ENCODE results near the gene FBH1.
"Not testable (repeated sequence)": the region's sequence is repeated elsewhere in the genome, so short reads cannot be mapped to it uniquely, and the experiment has no call there.

FBH1 gene

GRCh38 chr10:5905854-5906507 is 15.9 kb downstream of the FBH1 start:
- DNase-seq = no peak

- no peak for DNase-seq
Observed at GRCh38 chr10:5906651-5907050, 16.6 kb downstream of the FBH1 start.

DNA sequence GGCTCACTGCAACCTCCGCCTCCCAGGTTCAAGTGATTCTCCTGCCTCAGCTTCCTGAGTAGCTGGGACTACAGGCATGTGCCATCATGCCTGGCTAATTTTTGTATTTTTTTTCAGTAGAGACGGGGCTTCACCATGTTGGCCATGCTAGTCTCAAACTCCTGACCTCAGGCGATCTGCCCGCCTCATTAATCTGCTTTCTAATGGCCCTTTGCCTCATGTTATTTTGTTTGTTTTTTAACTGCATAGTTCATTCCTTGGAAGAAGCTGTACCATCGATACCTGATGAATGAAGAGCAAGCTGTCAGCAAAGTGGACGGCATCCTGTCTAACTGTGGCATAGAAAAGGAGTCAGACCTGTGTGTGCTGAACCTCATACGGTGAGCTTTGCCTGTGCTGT is 18.6 kb downstream of the FBH1 start:
- not testable (repeated sequence) for DNase-seq

DNA sequence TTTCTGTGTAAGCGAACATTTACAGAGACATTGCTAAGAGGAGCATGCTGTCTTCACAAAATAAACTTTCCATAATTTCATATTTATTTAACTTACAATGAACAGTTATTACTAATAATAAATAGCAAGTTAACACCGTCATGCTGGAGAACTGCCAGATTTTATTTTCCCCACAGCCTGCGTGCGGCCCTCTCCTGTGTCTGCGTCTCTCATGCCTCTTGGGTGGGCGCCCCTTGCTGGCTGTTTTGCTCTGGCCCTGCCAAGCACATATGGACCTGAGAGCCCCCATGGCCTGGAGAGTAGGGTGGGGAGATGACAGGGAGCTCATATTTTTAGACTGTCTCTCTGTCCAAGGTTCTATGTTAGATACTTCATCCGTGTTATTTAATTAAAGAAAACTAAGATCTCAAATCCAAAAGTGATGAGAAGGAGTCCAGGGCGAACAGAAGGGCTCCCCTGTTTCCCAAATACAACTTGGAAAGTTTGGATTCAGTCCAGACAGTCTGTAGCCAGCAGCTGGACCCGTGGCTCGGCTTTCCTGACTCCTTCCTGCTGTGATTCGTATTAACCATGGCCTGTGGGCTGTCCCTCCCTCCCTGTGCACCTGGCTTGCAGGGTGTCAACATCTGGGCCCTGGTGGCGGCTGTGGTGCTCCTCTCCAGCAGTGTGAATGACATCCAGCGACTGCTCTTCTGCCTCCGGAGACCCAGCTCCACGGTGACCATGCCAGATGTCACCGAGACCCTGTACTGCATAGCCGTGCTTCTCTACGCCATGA is 20.5 kb downstream of the FBH1 start:
- DNase-seq = no peak

DNA sequence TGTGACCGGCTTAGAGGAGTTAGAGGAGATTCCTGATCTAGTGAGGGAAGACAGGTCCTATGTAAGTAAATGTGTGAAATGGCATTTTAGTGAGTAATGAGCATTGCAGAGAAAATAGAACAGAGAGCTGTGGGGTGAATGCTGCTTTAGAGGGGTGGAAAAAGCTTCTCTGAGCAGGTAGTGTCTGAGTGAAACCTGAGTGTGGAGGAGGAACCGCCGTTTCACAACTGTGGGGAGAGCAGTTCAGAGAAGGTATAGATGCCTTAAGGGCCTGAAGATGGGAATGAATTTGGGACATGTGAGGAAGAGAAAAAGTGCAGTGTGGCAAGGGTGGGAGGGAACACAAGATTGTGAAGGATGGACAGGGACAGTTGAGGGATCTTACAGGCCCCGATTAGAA is 21.6 kb downstream of the FBH1 start:
- DNase-seq = no peak

GRCh38 chr10:5913736-5914135 is 23.7 kb downstream of the FBH1 start:
- no peak for DNase-seq

GRCh38 chr10:5915451-5915850 is 25.4 kb downstream of the FBH1 start:
- no peak for DNase-seq

- DNase-seq = no peak
Observed at GRCh38 chr10:5917305-5917704, 27.3 kb downstream of the FBH1 start.

- DNase-seq = no peak
Observed at GRCh38 chr10:5918763-5919162, 28.7 kb downstream of the FBH1 start.

DNA sequence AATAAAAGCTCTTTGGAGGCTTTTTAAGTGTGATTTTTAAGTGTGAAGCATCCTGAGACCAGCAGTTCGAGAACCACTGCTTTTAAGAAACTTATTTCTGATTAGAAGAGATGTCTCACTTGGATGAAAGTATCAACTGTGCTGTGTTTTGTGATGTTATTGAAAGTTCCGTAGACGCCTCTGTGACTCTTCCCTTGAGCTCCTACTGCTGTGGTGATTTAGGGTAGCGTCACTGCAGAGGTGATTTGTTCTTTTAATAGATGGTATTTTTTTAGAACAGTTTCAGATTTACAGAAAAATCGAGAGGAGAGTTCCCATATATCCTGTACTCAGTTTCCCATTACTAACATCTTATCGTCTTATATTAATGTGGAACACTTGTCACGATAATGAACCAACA is 29.5 kb downstream of the FBH1 start:
- no peak for DNase-seq

GRCh38 chr10:5921746-5922145 is 31.7 kb downstream of the FBH1 start:
- DNase-seq = no peak

DNA sequence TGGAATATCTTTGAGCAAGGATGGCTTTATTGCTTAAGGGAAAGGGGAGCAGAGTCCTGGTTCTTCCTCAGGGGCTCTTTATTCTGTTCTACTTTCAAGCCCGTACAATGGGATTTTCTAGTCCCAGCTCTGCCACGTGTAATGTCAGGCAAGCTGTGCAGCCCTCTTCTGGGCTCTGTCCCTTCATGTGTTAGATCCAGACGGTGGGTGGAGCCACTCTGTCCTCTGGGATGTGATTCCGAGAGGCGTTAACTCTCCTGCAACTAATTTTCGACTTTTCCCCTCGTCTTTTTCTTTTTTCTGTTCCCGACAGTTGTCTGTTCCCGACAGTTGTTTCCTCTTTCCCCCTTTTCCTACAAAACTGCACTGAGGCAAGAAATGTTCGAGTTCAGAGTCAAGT is 34.8 kb downstream of the FBH1 start:
- DNase-seq = no peak

DNA sequence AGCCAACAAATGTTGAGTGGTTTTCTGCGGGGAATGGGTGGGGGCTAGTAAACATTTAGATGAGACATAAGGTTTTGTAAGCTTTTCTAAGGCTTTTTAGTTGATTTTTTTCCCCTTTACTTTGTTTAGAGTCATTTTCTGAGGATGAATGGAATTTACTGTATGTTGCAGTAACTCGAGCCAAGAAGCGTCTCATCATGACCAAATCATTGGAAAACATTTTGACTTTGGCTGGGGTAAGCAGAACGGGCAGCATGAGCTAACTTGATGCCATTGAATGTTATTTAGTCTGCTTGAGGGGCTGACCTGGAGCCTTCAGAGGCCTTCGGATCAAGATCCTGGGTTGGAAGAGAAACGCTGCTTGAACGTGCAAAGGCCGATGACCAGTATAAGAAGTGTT is 37.3 kb downstream of the FBH1 start:
- DNase-seq = no peak

DNA sequence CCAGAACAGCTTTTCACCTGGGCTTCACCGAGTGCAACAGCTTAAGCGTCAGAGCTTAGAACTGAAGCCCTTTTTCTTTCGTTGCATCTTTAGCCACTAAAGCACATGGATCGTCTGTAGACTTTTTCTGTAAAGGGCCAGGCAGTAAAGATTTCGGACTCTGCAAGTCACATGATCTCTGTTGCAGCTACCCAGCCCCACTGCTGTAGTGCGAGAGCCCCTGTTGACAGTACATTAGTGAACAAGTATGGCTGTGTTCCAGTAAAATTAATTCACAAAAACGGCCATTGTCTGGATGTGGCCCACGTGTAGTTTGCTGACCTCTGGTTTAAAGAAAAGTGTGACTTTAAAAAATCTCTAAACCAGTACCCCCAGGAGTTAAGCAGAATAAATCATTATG is 39.4 kb downstream of the FBH1 start:
- DNase-seq = no peak

DNA sequence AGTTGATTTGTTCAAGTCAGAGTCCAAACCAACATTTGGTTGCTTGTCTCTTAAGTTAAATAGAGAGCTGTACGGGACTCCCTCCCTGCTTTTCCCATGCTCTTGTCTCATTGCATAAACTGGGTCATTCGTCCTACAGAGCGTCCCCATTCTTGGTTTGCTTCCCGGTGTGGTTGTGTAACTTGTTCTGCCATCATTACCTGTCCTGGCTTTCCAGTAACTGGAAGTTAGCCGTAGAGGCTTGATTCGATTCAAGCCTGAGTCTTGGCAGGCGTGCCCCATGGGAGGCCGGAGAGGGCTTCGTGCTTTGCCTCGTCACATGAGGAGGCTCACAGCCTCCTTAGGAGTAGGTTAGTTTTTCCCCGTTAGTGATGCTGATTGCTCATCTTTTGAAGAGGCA is 40.2 kb downstream of the FBH1 start:
- no peak for DNase-seq

DNA sequence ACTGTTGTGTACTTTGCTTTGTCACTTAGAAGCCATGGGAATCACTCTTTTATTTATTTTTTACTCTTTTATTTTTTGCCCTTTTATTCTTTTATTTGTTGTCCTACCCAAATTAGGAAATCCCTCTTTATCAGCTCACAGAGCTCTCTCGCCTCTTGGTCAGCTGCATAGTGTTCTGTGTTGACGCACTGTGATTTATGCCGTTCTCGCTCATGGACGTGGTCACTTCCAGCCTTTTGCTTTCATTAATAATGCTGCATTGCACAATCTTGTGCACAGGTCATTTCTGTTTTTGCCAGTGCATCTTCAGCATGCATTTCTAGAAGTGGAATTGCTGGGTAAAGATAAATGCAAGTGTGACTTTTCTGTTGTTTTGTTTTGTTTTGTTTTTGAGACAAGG is 42.3 kb downstream of the FBH1 start:
- no peak for DNase-seq

DNA sequence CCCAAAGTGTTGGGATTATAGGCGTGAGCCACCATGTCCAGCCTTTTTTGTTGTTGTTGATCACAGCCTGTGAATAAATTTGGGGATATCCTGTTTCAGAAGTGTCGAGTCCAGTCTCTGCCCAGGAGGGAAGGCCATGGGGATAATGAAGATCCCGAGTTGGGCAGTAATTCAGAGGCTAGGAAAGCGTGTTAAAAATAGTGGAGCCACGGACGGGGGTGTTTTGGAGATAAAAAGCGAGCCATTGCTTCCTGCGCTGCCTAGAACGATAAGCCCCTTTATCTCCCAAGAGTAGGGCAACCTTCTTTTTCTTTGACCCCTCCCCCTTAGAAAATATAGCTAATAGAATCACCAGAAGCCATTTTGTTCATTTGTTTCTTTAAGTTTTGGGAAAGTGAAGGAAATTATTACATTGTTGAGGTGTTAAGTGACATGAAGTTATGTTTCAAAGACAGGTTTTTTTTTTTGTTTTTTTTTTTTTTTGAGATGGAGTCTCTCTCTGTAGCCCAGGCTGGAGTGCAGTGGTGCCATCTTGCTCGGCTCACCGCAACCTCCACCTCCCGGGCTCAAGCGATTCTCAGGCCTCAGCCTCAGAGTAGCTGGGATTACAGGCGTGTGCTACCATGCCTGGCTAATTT is 44.0 kb downstream of the FBH1 start:
- no peak for DNase-seq

DNA sequence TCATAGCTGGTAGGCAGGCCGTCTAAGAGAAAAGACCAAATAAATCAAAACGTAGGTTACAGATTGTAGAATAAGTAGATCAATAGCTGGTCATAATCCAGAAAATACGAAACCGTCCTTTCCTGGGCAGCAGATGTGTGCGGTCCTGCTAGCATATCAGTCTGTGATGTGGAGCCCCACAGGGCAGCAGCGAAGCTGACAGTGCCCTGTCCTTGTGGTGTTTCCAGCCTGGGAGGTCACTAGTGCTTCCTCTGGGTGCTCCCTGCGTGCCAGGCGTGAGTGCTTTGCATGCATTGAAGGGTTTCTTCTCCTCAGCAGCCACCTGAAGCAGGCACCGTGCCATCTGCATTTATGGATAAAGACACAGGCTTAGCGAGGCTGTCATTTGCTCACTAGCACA is 45.6 kb downstream of the FBH1 start:
- DNase-seq = no peak

DNA sequence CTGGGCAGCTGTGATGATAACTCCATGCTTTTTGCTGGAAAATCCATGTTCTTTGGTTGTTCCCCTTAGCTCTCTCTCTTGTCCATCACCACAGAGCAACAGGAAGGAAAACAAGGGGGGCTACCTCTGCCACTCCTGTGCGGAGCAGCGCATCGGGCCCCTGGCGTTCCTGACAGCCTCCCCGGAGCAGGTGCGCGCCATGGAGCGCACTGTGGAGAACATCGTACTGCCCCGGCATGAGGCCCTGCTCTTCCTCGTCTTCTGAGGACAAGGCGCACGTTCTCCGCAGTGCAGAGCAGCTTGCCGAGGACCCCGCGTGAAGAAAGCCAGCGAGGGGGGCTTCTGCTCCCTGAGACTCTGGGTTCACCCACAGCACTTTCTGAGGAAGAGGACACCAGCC is 47.0 kb downstream of the FBH1 start:
- DNase-seq = no peak

- no peak for DNase-seq
Observed at GRCh38 chr10:5938291-5938690, 48.2 kb downstream of the FBH1 start.

DNA sequence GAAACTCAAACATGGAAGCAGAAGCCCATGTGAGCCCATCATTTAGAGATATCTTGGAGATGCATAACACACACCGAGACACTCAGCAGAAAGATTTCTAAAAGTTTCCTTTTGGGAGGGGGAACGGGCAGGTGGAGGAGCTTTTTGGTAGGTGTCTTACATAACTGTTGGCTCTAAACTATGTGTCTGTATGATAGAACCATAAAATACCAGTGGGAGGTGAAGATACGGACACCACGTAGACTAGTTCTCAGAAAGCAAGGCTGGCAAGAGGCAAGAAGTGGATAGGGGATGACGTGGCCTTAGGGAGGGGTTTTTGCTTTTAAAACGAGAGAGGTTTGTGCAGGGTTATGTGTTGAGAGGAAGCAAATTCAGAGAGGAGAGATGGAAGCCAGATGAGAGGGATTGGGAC is 50.8 kb downstream of the FBH1 start:
- DNase-seq = no peak

DNA sequence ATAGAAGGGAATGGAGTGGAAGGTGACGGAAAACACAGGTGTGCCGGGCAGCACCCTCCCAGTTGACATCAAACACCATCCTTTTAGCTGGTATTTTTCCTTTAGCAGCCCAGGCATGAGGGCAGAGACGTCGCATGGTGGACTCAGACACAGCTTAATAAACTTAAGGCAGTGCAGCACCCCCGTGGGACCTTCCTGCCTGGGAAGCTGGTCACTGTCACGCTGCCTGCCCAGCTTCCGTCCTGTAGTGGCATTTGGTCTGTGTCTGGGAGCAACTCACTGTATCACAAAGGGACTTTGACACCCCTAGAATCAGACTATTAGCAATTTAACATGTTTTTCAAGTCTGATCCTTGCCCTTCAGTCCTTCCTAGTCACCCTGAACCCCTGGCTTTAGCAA is 51.5 kb downstream of the FBH1 start:
- DNase-seq = no peak

- DNase-seq = no peak
Observed at GRCh38 chr10:5942001-5942400, 52.0 kb downstream of the FBH1 start.

DNA sequence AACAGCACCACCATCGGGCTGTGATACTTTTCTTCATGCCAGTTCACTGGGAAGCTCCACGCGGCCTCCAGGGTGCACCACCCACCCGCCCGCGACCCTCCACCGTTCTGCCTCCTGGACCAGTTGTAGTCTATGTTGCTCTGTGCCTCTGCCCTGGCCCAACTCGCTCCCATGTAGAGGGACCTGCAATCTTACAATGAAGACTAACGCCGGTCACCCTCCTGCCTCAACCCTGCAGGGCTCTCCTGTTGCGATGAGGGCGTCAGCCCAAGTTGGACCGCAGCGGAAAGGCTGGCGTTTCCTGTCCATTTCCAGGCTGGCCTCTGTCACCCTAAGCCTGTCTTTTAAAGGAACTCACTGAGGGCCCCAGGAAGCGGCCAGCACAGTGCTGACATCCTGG is 52.4 kb downstream of the FBH1 start:
- DNase-seq = no peak

All from RPMI8226 (cell line).